Stimulated activated CD4-positive, alpha-beta T cell treated with anti-CD3 and anti-CD28 coated beads, Interleukin-2, amount 100 ng/mL, for 48 hours (primary cell): ENCODE data around the gene CEMIP.

Experiments used
- DNase-seq, 2 donors: peaks; one replicate each; pipeline ENCODE4 v3.0.0-alpha.2; 2020

The CEMIP gene

DNA sequence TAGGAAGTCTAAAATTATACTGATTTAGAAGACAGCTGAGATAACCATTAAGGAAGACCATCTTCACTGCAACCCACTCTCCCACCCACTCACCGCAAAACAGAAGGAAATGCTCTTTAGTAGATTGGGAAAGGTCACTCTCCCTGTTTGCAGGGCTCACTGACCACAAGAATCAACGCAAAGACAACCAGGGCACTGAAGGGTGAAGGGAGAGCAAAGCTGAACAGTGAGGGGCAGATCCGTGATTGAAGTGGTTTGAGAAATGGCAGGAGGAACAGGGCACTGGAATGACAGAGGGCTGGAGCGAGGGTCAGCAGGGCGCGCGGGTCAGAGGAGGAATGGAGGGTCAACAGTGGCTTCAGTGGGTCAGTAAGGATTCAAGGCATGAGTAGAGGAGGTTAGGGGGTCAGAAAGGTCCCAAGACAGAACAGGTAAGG is 209.9 kb downstream of the CEMIP start:
- DNase-seq = no peak

DNA sequence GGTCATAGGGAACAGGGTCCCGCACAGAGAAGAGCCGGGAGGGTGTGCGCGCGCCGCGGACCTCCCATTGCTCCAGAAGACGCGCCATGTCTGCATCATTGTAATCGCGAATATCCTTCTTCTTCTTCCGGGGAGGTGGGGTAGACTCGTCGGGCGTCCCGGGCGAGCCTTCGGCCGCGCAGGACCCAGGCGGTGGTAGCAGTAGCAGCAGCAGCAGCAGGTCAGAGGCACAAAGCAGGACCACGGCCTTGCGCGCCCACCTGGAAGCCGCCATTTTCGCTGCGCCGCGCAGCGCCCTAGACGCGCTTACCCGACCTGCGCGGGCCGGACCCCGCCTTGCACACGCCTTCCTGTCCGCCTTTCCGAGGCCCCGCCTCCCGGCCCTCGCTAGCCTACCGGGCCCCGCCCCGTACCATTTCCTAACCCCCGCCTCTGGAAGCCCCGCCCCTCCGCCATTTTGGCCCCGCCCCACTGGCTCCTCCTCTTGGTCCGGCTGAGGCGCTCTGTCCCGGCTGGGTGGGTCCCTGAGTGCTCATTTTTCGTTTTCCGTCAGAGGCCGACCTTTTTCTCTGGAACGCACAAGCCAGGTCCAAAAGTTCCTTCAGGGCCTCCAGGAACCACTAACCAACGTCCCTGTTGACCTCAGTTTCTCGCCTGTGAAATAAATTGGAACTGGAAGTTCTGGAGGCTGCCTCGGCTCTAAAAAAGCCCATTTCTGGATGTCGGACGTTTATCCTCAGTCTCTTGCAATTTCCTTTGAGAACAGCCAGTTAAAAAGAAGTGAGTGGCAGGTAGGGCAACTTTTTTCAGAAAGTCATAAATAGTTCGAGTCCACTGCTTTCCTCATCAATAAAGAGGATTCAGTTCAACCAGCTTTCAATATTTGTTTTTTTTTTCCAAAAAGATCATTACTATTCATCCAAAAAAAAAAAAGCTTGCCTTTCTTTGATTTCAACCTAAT is 210.6 kb downstream of the CEMIP start, which contains the start of gene MESD:
Gene MESD (minus strand): TSS at position 302 of the 961 bp plus-strand sequence. CDS start 28 bp downstream, at position 274.
- DNase-seq = peak; percentile 99

DNA sequence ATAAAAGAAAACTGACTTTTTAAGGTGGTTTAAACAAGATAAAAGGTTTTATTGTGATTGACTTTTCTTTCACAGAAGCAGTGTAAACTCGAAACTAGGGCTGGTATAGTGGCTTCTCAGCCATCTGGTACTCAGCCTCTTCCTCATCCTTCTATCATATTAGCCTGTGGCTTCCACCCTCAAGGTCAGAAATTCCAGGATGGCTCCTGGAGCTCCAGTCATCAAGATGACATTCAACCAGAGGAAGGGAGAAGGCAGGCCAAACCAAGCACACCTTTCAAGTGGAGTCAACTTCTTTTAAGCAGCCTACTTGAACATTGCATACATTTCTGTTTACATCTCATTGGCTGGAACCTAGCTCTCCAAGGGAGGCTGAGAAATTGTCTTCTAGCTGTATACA is 211.8 kb downstream of the CEMIP start:
- DNase-seq = no peak

DNA sequence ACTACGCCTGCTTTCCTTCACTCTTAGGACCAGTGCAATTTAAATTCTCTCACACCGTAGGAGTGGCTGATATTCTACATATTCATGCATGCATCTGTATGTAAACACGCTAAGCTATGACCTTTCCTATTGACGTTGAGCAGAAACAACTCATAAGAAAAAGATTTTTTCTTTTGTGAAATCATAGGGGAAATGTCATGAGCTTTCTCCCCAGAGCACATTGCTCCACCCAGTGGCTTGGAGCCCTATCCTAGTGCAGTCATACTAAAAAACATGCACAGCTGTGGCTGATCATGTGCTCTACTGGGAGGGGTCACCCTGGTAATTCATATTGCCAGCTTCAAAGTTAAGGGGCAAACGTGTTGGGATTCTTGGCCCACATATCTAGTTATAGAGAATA is 212.3 kb downstream of the CEMIP start:
- no peak for DNase-seq

DNA sequence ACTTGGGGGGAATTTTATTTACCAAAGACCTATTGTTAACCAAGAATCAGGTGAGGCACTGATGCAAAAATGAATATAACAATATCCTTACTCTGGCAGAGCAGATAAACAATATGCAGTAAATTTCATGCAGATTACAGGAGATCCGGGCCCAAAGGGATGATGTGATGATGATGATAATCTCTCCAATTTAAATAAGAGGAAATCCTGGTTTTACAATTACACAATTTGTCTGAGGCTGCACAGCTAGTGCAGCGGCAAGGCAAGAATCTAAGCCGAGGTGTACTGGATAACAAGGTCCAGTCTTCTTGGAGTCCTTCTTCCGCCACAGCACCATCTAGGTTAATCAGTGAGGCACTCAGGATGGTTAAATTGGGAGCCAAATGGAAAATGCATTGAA is 212.8 kb downstream of the CEMIP start:
- no peak for DNase-seq

DNA sequence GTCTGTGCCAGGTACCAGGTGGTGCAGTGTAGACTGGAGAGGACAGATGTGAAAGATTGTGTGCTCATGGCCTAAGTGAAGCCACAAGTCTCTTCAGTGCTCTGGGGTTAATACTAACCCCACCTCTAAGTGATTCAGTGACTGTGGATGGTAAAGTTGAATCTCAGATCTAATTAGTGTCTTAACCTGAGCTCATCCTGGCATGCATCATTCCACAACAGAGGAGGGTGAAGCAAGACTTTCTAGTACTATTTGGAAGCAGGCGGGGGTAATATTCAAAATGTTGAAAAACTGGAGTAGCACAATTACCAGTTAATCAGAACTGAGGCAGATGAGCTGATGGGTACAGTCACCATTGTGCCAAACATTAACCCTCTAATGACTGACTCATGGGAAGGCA is 213.3 kb downstream of the CEMIP start:
- no peak for DNase-seq

DNA sequence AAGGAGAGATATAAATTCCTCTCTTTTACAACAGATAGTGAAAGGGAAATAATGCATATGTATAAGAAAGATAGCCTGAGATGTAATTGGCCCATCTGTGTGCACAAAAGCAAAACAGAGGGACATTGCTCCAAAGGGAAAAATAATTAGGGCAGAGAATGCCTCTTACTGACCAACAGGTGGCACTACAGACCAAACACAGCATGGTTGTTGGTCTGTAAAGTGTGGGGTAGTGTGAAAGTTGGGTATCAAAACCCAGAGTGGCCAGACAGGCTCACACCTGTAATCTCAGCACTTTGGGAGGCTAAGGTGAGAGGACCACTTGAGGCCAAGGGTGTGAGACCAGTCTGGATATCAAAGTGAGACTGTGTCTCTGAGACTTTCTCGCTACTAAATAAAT is 217.1 kb downstream of the CEMIP start:
- no peak for DNase-seq

DNA sequence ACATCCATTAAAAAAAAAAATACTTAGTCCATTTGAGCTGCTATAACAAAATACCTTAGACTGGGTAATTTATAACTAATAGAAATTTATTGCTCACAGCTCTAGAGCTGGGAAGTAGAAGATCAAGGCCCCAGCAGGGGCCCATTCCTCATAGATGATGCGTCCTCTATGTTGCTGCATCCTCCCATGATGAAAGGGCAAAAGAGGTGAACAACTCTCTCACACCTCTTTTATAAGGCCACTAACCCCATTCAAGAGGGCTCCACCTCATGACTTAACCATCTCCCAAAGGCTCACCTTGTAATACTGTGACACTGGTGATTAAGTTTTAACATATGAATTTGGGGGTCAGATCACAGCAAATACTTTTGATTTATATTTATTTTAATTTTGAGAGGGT is 218.5 kb downstream of the CEMIP start:
- DNase-seq = no peak

DNA sequence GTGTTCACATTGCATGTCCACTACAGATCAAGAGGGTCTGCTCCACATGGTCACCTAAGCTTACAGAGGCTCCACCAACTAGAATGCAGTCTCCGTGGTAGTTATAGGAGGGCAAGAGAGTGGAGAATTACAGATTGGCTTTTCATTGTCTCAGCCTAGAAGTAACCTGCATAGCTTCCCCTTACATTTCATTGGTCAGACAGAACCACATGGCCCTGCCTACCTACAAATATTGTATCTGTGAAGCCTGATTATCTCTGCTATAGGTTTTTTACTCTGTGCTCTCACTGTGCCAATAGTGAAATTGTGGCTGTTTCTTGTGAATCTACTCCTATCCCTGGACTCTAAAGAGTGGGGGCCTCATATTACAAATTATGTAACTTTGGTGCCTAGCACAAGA is 219.1 kb downstream of the CEMIP start:
- no peak for DNase-seq

DNA sequence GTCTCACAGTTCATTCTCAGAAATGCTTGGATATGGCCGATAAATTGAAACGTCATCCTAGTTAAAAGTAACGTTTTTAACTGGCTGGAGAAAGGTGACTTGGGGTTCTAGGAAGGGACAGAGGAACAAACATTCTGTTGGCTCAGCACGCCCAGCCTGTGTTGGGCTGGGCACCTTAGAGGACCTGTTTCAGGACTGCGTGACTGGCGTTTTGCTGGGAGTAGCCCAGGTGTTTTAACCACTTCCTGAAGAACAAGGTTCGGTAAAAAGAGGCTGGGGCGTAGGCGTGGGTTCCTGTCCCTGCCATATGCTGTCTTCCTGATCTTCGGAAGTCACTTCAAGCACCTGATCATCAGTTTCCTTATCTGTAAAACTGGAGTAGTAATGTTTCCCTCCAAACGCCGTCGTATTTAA is 220.5 kb downstream of the CEMIP start:
- peak; percentile 37 to 53 for DNase-seq

DNA sequence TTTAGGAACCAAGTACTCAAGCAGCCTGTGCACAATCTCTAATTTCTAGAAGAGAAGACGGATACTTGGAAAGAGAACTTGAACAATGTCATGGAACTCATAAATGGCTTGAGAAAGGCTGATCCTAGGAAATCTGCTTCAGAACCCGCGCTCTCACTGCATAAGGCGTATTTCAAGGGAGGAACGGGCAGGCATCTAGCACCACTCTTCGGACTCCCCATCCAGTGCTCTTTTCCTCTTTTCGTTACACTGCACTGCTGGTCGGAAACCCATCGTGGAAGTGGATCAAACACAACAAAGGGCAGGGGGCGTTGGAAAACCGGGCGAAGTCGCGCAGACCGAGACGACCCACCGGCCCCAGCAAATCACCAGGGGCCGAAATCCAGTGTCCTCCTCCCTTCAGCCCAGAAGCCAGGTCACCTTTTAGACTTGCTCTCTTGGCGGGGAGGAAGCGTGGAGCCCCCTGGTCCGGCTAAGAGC is 221.0 kb downstream of the CEMIP start:
- DNase-seq = no peak

DNA sequence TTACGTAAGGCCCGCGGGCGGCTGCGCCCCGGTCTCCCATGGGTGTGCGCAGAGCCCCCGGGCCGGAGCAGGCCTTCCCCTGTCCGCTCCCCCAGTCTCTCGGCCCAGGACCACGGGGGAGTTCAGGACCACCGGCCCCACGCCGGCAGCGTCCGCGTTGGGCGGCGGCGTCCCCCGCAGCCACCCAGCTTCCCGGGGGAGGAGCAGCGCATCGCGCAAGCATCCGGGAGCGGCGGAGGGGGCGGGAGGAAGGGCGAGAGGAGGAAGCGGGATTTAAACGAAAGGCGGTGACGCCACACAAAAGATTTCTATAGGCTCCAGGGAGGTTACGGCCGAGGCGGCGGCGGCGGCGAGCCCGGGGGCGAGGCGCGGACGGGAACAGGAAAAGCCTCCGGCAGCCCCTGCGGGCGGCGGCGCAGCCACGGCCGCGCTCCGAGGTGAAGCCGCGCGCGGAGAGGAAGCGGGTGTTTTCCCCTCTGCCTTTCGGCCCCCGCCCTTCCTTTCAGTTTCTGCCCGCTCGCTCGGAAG is 221.5 kb downstream of the CEMIP start, which contains the start of gene TLNRD1:
Gene TLNRD1 (plus strand): TSS at position 300 of the 528 bp plus-strand sequence. CDS start 1,349 bp downstream, outside the sequence.
- peak; percentile 70 to 74 for DNase-seq
